Mesendoderm (in vitro differentiated cells): ENCODE measurements around the gene SLC35A3.
A peak's percentile ranks its signal among the peaks of the same experiment; 100 is the strongest.

Experiments used
- DNase-seq: peaks from one replicate; pipeline ENCODE4 v3.0.0; 2013
- H2AK5ac ChIP-seq: 2 replicates; pipeline ENCODE4 v1.6.1; 2013; ENCODE audit warnings: low read length, inconsistent platforms
- H2BK120ac ChIP-seq: 2 replicates; pipeline ENCODE4 v1.6.1; 2013; ENCODE audit warnings: low read depth, mild to moderate bottlenecking, low read length, moderate library complexity, mixed read lengths
- H2BK15ac ChIP-seq: replicated peaks from 2 replicates; pipeline ENCODE4 v1.6.1; 2013; ENCODE audit warnings: low read depth, mild to moderate bottlenecking, moderate library complexity
- H2BK5ac ChIP-seq: 2 replicates; pipeline ENCODE4 v1.6.1; 2013; ENCODE audit warnings: low read length, inconsistent platforms
- H3K18ac ChIP-seq: 2 replicates; pipeline ENCODE4 v1.6.1; 2013; ENCODE audit warnings: mild to moderate bottlenecking, low read length, mixed read lengths
- H3K23ac ChIP-seq: one replicate; pipeline ENCODE4 v1.6.1; 2013; ENCODE audit warnings: low read length
- H3K27ac ChIP-seq: 2 replicates; pipeline ENCODE4 v1.5.1; 2013; ENCODE audit warnings: low read depth, mild to moderate bottlenecking, inconsistent platforms, low read length, moderate library complexity
- H3K27me3 ChIP-seq: 2 replicates; pipeline ENCODE4 v1.6.1; 2013; ENCODE audit warnings: low read length, control low read depth, mild to moderate bottlenecking, inconsistent platforms; ENCODE audit not compliant: insufficient read depth, poor library complexity
- H3K36me3 ChIP-seq: 2 replicates; pipeline ENCODE4 v1.6.1; 2013; ENCODE audit warnings: low read length, inconsistent platforms; ENCODE audit not compliant: control insufficient read depth, insufficient read depth
- H3K4ac ChIP-seq: one replicate; pipeline ENCODE4 v1.6.1; 2013; ENCODE audit warnings: low read depth, mild to moderate bottlenecking, low read length, moderate library complexity
- H3K4me1 ChIP-seq: 2 replicates; pipeline ENCODE4 v1.6.1; 2013; ENCODE audit warnings: low read depth, low read length, inconsistent platforms; ENCODE audit not compliant: control insufficient read depth
- H3K4me2 ChIP-seq: 2 replicates; pipeline ENCODE4 v1.6.1; 2013; ENCODE audit warnings: low read length
- H3K4me3 ChIP-seq: 2 replicates; pipeline ENCODE4 v1.5.1; 2013; ENCODE audit warnings: mild to moderate bottlenecking, low read length
- H3K56ac ChIP-seq: one replicate; pipeline ENCODE4 v1.6.1; 2013; ENCODE audit warnings: low read length
- H3K79me1 ChIP-seq: 2 replicates; pipeline ENCODE4 v1.6.1; 2013; ENCODE audit warnings: low read length, inconsistent platforms
- H3K79me2 ChIP-seq: 2 replicates; pipeline ENCODE4 v1.6.1; 2013; ENCODE audit warnings: mild to moderate bottlenecking, low read length; ENCODE audit not compliant: control insufficient read depth, insufficient read depth
- H3K9ac ChIP-seq: 2 replicates; pipeline ENCODE4 v1.6.1; 2013; ENCODE audit warnings: low read length, inconsistent platforms
- H4K5ac ChIP-seq: one replicate; pipeline ENCODE4 v1.6.1; 2013; ENCODE audit warnings: low read length
- H4K8ac ChIP-seq: one replicate; pipeline ENCODE4 v1.6.1; 2013; ENCODE audit warnings: low read depth, mild to moderate bottlenecking, control low read depth, low read length, moderate library complexity
- WGBS: extraction: QIAGEN DNeasy Blood & Tissue Kit; methylation state at CpG from one replicate; pipeline ENCODE4 v1.1.7; 2013; ENCODE audit warnings: low lambda C conversion rate, missing lambda C conversion rate; ENCODE audit not compliant: insufficient coverage; ENCODE audit errors: extremely low coverage; 5-methylcytosine and 5-hydroxymethylcytosine counted together

Gene SLC35A3

GRCh38 chr1:100019220-100019619 lies 49.4 kb downstream of the SLC35A3 start:
- H3K36me3 ChIP-seq: no peaks in the 10 kb centered on the region
- H3K23ac ChIP-seq: no peak overlapping the region
- DNase-seq: no peak

GRCh38 chr1:100023482-100023881 lies 53.7 kb downstream of the SLC35A3 start:
- no peak overlapping the region for H4K8ac ChIP-seq
- H2BK120ac ChIP-seq: no peak overlapping the region
- H3K79me2 ChIP-seq: no peaks in the 10 kb centered on the region
- no peaks in the 10 kb centered on the region for H3K79me1 ChIP-seq
- H3K23ac ChIP-seq: no peak overlapping the region
- H3K27ac ChIP-seq: no peak overlapping the region
- H3K27me3 ChIP-seq: no peaks in the 10 kb centered on the region
- no peak overlapping the region for H2BK5ac ChIP-seq
- no peak overlapping the region for H2AK5ac ChIP-seq
- H3K4ac ChIP-seq: no peak overlapping the region
- no peak overlapping the region for H3K4me2 ChIP-seq
- no peak overlapping the region for H3K4me3 ChIP-seq
- no peak overlapping the region for H3K18ac ChIP-seq
- no peaks in the 10 kb centered on the region for H3K36me3 ChIP-seq
- no peak for DNase-seq
- H3K56ac ChIP-seq: no peak overlapping the region
- no peak overlapping the region for H3K9ac ChIP-seq
- no peak overlapping the region for H4K5ac ChIP-seq
- no CpG with 5 or more reads among the region's 6 CpGs for WGBS
- no peak overlapping the region for H2BK15ac ChIP-seq
- no peaks in the 10 kb centered on the region for H3K4me1 ChIP-seq

More at GRCh38 chr1:100019220-100019619, 49.4 kb downstream of the SLC35A3 start:
- WGBS: no CpG with 5 or more reads among the region's 1 CpG
- H3K79me2 ChIP-seq: no peaks in the 10 kb centered on the region
- no peak overlapping the region for H2AK5ac ChIP-seq
- no peak overlapping the region for H4K8ac ChIP-seq
- no peak overlapping the region for H3K4me2 ChIP-seq
- no peak overlapping the region for H4K5ac ChIP-seq
- no peak overlapping the region for H3K27ac ChIP-seq
- no peak overlapping the region for H2BK120ac ChIP-seq
- no peak overlapping the region for H3K56ac ChIP-seq
- H3K4me3 ChIP-seq: no peak overlapping the region
- H3K79me1 ChIP-seq: no peaks in the 10 kb centered on the region
- no peaks in the 10 kb centered on the region for H3K27me3 ChIP-seq
- no peak overlapping the region for H2BK15ac ChIP-seq
- no peaks in the 10 kb centered on the region for H3K4me1 ChIP-seq
- no peak overlapping the region for H3K4ac ChIP-seq
- H3K9ac ChIP-seq: no peak overlapping the region
- H3K18ac ChIP-seq: no peak overlapping the region
- no peak overlapping the region for H2BK5ac ChIP-seq

GRCh38 chr1:100027212-100027611 lies 57.4 kb downstream of the SLC35A3 start:
- Histone ChIP-seq H3K27me3 (no peaks in the 10 kb centered on the region), H3K79me1 (no peaks in the 10 kb centered on the region), H3K23ac (no peak overlapping the region), H3K4me1 (peaks cover 2% of the 10 kb centered on the region), H3K4ac (no peak overlapping the region), H3K9ac (no peak overlapping the region), H3K79me2 (no peaks in the 10 kb centered on the region), H3K36me3 (no peaks in the 10 kb centered on the region), H3K18ac (no peak overlapping the region), H4K8ac (no peak overlapping the region), H3K4me3 (no peak overlapping the region), H2BK120ac (no peak overlapping the region), H4K5ac (no peak overlapping the region), H2BK15ac (no peak overlapping the region), H3K4me2 (no peak overlapping the region), H2BK5ac (no peak overlapping the region), H3K27ac (no peak overlapping the region), H3K56ac (no peak overlapping the region), H2AK5ac (no peak overlapping the region)
- no peak for DNase-seq
- no CpG with 5 or more reads among the region's 1 CpG for WGBS

GRCh38 chr1:100028765-100029164 lies 59.0 kb downstream of the SLC35A3 start:
- Histone ChIP-seq H3K56ac (no peak overlapping the region), H3K79me2 (no peaks in the 10 kb centered on the region), H3K27me3 (no peaks in the 10 kb centered on the region), H3K9ac (no peak overlapping the region), H3K23ac (no peak overlapping the region), H4K8ac (no peak overlapping the region), H2BK15ac (no peak overlapping the region), H3K27ac (no peak overlapping the region), H3K79me1 (no peaks in the 10 kb centered on the region), H4K5ac (no peak overlapping the region), H3K4ac (no peak overlapping the region), H3K4me3 (no peak overlapping the region), H2BK5ac (no peak overlapping the region), H3K4me1 (peaks cover 2% of the 10 kb centered on the region), H2AK5ac (no peak overlapping the region), H3K4me2 (no peak overlapping the region), H2BK120ac (no peak overlapping the region), H3K36me3 (no peaks in the 10 kb centered on the region), H3K18ac (no peak overlapping the region)
- no CpG with 5 or more reads among the region's 2 CpGs for WGBS
- DNase-seq: no peak

GRCh38 chr1:100034470-100034869 lies 64.7 kb downstream of the SLC35A3 start:
- Histone ChIP-seq H2AK5ac (no peak overlapping the region), H3K79me2 (peaks cover 24% of the 10 kb centered on the region), H3K4me3 (no peak overlapping the region), H2BK15ac (no peak overlapping the region), H3K9ac (no peak overlapping the region), H3K4me1 (no peaks in the 10 kb centered on the region), H4K8ac (no peak overlapping the region), H3K36me3 (no peaks in the 10 kb centered on the region), H3K79me1 (no peaks in the 10 kb centered on the region), H3K23ac (no peak overlapping the region), H3K18ac (no peak overlapping the region), H3K4me2 (no peak overlapping the region), H3K27me3 (no peaks in the 10 kb centered on the region), H3K27ac (no peak overlapping the region), H3K56ac (no peak overlapping the region), H2BK5ac (no peak overlapping the region), H3K4ac (no peak overlapping the region), H2BK120ac (no peak overlapping the region), H4K5ac (no peak overlapping the region)
- DNase-seq: peak; percentile 64

DNA sequence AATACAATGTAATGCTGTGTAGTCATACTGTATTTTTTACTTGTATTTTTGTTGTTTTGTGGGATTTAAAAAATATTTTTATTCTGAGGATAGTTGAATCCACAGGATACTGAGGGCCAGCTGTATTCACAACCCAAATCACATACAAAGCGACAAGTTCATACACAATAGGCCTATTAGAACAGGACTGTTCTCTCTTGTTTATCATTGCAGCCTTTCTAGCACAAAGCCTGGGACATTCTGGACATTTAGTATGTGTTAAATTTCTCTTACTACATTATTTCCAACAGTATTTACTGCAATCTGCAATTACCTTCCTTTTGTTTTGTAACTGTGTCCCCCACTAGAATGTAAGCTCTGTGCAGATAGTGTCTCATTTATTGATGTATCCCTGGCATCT lies 65.4 kb downstream of the SLC35A3 start:
- no peak overlapping the region for H3K18ac ChIP-seq
- H3K27me3 ChIP-seq: no peaks in the 10 kb centered on the region
- no peaks in the 10 kb centered on the region for H3K36me3 ChIP-seq
- no peak overlapping the region for H3K56ac ChIP-seq
- H2BK15ac ChIP-seq: no peak overlapping the region
- no peak for DNase-seq
- WGBS: no CpG with 5 or more reads among the region's 1 CpG
- no peak overlapping the region for H4K8ac ChIP-seq
- peak overlapping the region; percentile 9 for H3K9ac ChIP-seq
- H3K4ac ChIP-seq: no peak overlapping the region
- H3K4me3 ChIP-seq: no peak overlapping the region
- no peaks in the 10 kb centered on the region for H3K79me1 ChIP-seq
- no peaks in the 10 kb centered on the region for H3K4me1 ChIP-seq
- no peak overlapping the region for H2BK5ac ChIP-seq
- no peak overlapping the region for H3K4me2 ChIP-seq
- H3K23ac ChIP-seq: no peak overlapping the region
- peaks cover 29% of the 10 kb centered on the region for H3K79me2 ChIP-seq
- H3K27ac ChIP-seq: no peak overlapping the region
- no peak overlapping the region for H2BK120ac ChIP-seq
- H2AK5ac ChIP-seq: no peak overlapping the region
- H4K5ac ChIP-seq: no peak overlapping the region
